ENCODE results near the gene PTBP3.
A peak's percentile ranks its signal among the peaks of the same experiment; 100 is the strongest.

Gene PTBP3

GRCh38 chr9:112378328-112379176, 45.1 kb upstream of the PTBP3 start:
- Histone ChIP-seq H3K4me1 (ENCODE audit: insufficient read depth, low read length, severe bottlenecking) (peaks cover 53% of the 10 kb centered on the region), H2AFZ (ENCODE audit: low read length) (peak overlapping the region; percentile 14; the same call in 1 of the 2 replicates), H3K4me2 (ENCODE audit: low read length) (peak overlapping the region; percentile 84), H3K9me3 (ENCODE audit: low read length) (no peaks in the 10 kb centered on the region), H3K36me3 (ENCODE audit: insufficient read depth, low read length) (no peaks in the 10 kb centered on the region), H3K9ac (ENCODE audit: low read length) (peak overlapping the region; percentile 81), H3F3A (ENCODE audit: insufficient read depth, low read length) (no peaks in the 10 kb centered on the region), H3K4me3 (ENCODE audit: low read depth, low read length, poor library complexity, severe bottlenecking) (peak overlapping the region; percentile 85), H3K79me2 (ENCODE audit: insufficient read depth, low read length) (no peaks in the 10 kb centered on the region), H3K9me2 (ENCODE audit: low read depth, low read length) (no peaks in the 10 kb centered on the region), H4K20me1 (ENCODE audit: insufficient read depth, low read length) (no peaks in the 10 kb centered on the region), H3K27ac (ENCODE audit: low read depth, low read length, poor library complexity, severe bottlenecking) (peak overlapping the region; percentile 60), H3K27me3 (ENCODE audit: insufficient read depth, low read length) (no peaks in the 10 kb centered on the region)
- no peak for TF ChIP-seq CTCF (IDR thresholded peaks at IDR 0.05; ENCODE audit: low read length)
- TF ChIP-seq EZH2 (IDR thresholded peaks at IDR 0.05; ENCODE audit: borderline replicate concordance, low read length): no peak

- H3K4me1 ChIP-seq (ENCODE audit: insufficient read depth, low read length, severe bottlenecking): peaks cover 45% of the 10 kb centered on the region
- peak overlapping the region; percentile 81 for H3K9ac ChIP-seq (ENCODE audit: low read length)
- H3K36me3 ChIP-seq (ENCODE audit: insufficient read depth, low read length): no peaks in the 10 kb centered on the region
- H2AFZ ChIP-seq (ENCODE audit: low read length): 0 out of 2 replicates have a peak overlapping the region, but pooled peaks have one; percentile 14
- H3K4me2 ChIP-seq (ENCODE audit: low read length): peak overlapping the region; percentile 84
- H3K9me2 ChIP-seq (ENCODE audit: low read depth, low read length): no peaks in the 10 kb centered on the region
- H3K79me2 ChIP-seq (ENCODE audit: insufficient read depth, low read length): no peaks in the 10 kb centered on the region
- no peaks in the 10 kb centered on the region for H3K27me3 ChIP-seq (ENCODE audit: insufficient read depth, low read length)
- H3K27ac ChIP-seq (ENCODE audit: low read depth, low read length, poor library complexity, severe bottlenecking): peak overlapping the region; percentile 60
- H3K4me3 ChIP-seq (ENCODE audit: low read depth, low read length, poor library complexity, severe bottlenecking): peak overlapping the region; percentile 85
- TF ChIP-seq EZH2 (IDR thresholded peaks at IDR 0.05; ENCODE audit: borderline replicate concordance, low read length) (no peak), CTCF (IDR thresholded peaks at IDR 0.05; ENCODE audit: low read length) (no peak)
- H3F3A ChIP-seq (ENCODE audit: insufficient read depth, low read length): no peaks in the 10 kb centered on the region
- no peaks in the 10 kb centered on the region for H4K20me1 ChIP-seq (ENCODE audit: insufficient read depth, low read length)
- H3K9me3 ChIP-seq (ENCODE audit: low read length): no peaks in the 10 kb centered on the region
Observed at GRCh38 chr9:112377684-112378327, 44.4 kb upstream of the PTBP3 start.

- Histone ChIP-seq H3K9me3 (ENCODE audit: low read length) (no peaks in the 10 kb centered on the region), H4K20me1 (ENCODE audit: insufficient read depth, low read length) (no peaks in the 10 kb centered on the region), H3K9ac (ENCODE audit: low read length) (no peak overlapping the region), H3F3A (ENCODE audit: insufficient read depth, low read length) (no peaks in the 10 kb centered on the region), H2AFZ (ENCODE audit: low read length) (no peak overlapping the region), H3K4me2 (ENCODE audit: low read length) (peak overlapping the region; percentile 84; the same call in 1 of the 2 replicates), H3K27me3 (ENCODE audit: insufficient read depth, low read length) (no peaks in the 10 kb centered on the region), H3K79me2 (ENCODE audit: insufficient read depth, low read length) (no peaks in the 10 kb centered on the region), H3K4me1 (ENCODE audit: insufficient read depth, low read length, severe bottlenecking) (peaks cover 38% of the 10 kb centered on the region), H3K27ac (ENCODE audit: low read depth, low read length, poor library complexity, severe bottlenecking) (no peak overlapping the region), H3K36me3 (ENCODE audit: insufficient read depth, low read length) (no peaks in the 10 kb centered on the region), H3K4me3 (ENCODE audit: low read depth, low read length, poor library complexity, severe bottlenecking) (peak overlapping the region; percentile 85), H3K9me2 (ENCODE audit: low read depth, low read length) (no peaks in the 10 kb centered on the region)
- TF ChIP-seq EZH2 (IDR thresholded peaks at IDR 0.05; ENCODE audit: borderline replicate concordance, low read length): no peak
Observed at GRCh38 chr9:112377087-112377486, 43.7 kb upstream of the PTBP3 start.
